GM12874 (cell line): ENCODE measurements around the gene RAC3.

Experiments used
- TF ChIP-seq, protein P1 (sequence below): IDR thresholded peaks from 2 replicates; pipeline ENCODE4 v1.5.1; 2011; ENCODE audit warnings: low read depth, mild to moderate bottlenecking, control low read depth, low read length, moderate library complexity; ENCODE audit not compliant: insufficient read depth

The RAC3 gene

DNA sequence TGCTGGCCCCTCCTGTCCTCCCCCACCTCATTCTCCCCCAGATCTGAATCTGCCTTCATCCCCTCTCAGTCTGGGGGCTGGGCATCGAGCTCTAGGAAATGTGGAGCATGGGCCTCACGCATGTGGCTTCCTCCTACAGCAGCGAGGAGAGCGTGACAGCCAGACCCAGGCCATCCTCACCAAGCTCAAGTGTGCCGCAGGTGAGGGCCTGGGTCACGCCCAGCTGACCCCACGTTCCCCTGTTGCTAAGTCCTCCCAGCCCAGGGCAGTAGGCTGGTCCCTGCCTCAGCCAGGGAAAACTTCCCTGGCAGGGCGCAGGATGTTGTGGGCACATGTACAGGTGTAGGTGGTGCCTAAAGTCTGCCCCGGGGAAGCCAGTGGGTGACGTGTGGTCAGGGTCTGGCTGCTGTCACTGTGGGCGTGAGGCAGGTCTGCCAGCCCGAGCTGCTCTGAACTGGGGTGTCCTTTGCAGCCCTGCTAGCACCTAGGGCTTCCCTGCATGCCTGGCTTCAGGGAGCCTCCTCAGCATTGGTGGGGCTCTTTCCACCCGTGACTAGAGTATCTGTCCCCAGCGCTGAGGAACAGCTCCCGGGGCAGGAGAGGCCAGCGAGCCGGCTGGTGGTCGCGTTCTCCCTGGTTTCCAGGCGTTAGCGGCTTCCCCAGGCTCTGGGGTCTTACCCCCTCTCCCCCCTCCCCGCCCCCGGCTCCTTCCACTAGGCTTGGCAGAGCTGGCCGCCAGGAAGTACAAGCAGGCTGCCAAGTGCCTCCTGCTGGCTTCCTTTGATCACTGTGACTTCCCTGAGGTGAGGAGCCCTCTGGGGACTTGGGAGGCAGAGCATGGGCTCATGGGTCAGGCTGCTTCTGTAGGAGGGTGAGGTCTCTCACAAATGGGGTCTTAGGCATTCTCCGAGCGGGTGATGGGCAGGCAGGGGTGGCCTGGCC, 23.8 kb downstream of the RAC3 start:
- TF ChIP-seq, protein P1, sequence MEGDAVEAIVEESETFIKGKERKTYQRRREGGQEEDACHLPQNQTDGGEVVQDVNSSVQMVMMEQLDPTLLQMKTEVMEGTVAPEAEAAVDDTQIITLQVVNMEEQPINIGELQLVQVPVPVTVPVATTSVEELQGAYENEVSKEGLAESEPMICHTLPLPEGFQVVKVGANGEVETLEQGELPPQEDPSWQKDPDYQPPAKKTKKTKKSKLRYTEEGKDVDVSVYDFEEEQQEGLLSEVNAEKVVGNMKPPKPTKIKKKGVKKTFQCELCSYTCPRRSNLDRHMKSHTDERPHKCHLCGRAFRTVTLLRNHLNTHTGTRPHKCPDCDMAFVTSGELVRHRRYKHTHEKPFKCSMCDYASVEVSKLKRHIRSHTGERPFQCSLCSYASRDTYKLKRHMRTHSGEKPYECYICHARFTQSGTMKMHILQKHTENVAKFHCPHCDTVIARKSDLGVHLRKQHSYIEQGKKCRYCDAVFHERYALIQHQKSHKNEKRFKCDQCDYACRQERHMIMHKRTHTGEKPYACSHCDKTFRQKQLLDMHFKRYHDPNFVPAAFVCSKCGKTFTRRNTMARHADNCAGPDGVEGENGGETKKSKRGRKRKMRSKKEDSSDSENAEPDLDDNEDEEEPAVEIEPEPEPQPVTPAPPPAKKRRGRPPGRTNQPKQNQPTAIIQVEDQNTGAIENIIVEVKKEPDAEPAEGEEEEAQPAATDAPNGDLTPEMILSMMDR: no peak

DNA sequence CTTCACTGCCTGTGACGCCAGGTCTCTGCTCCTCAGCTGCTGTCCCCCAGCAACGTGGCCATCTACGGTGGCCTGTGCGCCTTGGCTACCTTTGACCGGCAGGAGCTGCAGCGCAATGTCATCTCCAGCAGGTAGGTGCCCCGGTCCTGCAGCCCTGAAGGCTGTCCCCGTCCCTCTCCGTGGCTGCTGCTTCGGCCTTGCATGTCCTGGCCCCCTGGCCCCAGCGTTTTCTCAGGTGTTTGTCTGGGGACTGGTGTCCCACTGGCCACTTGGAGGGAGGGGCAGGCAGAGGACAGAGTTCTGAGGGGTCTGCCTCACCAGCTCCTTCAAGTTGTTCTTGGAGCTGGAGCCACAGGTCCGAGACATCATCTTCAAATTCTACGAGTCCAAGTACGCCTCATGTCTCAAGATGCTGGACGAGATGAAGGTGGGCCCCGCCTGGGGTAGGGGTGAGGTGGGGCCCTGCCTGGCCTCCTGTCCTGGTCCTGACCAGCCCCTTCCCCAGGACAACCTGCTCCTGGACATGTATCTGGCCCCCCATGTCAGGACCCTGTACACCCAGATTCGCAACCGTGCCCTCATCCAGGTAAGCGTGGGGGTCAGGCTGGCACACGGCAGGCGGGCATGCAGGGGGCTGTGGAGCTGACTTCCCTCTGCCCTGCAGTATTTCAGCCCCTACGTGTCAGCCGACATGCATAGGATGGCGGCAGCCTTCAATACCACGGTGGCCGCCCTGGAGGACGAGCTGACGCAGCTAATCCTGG, 24.7 kb downstream of the RAC3 start:
- TF ChIP-seq, protein P1: no peak

DNA sequence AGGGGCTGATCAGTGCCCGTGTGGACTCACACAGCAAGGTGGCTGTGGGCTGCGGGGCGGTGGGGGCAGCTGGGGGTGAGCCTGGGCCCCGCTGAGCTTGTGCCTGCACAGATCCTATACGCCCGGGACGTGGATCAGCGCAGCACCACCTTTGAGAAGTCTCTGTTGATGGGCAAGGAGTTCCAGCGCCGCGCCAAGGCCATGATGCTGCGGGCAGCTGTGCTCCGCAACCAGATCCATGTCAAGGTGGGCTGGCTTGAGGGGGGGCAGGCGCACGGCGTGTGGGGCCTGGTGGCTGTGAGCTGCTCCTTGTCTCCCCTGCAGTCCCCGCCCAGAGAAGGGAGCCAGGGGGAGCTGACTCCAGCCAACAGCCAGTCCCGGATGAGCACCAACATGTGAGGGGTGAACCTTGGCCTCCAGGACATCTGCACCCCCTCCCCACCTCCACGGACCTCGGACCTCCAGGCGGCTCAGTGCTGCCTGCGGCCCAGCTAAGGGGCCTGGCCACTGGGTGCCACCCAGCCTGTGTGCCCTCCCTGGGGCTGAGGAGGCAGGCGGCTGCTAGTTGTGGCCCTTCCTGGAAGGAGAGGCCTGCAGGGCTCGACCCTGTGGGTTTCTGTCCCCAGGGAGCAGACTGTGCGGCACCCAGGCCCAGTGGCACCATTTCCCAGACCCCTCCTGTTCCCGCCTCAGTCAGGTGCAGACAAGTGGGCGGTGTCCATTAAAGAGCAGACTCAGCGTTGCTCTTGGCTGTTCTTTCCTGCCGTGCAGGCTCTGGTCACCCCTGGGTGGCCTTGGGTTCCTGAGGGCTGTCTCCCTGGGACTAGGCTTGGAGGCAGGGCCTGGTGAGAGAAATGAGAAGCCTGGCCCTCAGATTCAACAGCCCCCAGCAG, 25.5 kb downstream of the RAC3 start:
- TF ChIP-seq, protein P1: no peak

DNA sequence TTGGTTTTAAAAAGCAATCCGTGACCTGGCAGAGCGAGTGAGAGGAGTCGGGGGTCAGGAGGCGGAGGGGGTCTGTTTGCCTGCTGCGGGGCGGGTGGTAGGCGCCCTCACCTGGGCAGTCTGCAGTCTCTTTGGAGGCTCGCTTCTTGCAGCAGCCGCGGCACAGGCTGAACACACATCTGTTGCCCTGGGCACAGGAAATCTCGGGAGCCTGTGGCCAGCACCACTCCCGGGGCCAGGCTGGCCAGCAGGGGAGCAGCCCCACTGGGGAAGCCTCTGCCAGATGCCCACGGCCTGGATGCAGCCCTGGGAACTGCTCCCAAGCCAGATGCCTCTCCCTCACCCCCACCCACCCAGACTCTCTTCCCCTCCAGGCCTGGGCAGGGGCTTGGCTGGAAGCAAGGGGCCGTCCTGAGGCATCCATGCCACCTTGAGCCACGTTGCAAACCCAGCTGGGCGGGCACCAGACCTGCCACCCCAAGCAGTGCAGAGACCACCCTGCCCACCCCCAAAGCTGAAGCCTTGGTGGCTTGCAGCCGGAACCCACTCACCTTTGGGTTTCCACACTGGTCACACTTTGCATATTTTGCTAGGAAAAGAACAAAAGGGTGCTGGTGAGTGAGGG, 26.9 kb downstream of the RAC3 start:
- TF ChIP-seq, protein P1: no peak

DNA sequence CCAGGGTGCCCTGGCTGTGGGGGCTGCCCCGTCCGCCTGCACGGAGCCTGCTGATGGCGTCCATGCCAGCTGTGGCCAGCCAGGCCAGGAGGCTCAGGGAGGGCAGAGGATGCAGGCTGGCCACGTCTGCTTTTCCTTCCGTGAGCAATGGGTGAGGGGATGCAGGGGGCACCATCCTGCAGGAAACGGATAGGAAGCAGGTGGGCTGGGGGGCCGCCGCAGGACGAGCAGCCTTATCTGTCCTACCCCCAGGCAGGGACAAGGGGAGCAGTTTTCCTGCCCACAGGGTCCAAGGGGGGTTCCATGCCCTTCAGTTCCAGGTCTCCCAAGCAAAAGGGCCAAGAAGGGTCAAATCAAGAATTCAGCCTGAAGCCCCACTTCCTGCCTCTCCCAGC, 27.4 kb downstream of the RAC3 start:
- TF ChIP-seq, protein P1: no peak

DNA sequence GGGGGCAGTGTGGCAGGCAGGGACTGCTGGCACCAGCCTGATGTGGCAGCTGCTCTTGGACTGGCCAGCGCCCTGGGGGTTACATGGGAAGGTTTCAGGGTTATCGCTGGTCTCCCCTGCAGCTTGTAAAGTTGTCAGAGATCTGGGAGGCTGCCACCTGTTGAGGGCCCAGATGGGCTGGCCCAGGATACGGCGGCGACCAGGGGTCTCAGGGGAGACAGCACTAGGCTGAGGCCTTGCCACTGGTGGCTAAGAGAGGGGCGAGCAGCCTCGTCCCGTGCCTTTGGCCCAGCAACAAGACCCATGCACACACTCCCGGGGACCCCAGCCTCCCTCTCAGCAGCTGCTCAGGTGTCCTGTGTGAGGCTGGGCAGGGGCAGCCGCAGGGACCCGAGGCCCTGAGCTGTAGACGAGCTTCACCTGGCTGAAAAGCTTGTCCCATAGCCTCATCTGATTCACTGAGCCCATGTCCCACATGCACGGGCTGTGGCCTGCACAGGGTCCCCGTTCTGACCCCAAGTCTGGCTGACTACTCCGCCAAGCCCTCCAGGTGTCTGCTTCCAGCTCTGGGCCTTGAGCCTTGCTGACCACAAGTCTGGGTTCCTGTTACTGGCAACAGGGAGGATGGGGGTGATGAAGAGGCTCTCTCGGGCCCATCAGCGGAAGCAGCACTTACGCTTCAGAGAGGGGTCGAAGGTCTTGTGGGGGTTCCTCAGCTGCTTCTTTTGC, 28.0 kb downstream of the RAC3 start:
- TF ChIP-seq, protein P1: no peak
